Measurements from ENCODE around the gene ADAMTS19. TPM values are rescaled to one million over a fixed set of nuclear protein-coding genes. Genes with fewer than 3 reads are reported as not detected.

Gene ADAMTS19
- total and polyA plus RNA-seq, 9 of the 15 experiments (the other 6 are each of a cell fraction or from before 2014, with no cell fraction given) = not detected

GRCh38 chr5:129507527-129507926 lies 47.4 kb downstream of the ADAMTS19 start:
- DNase-seq (ENCODE audit: extremely low read depth in 1 of 4, low spot score in 3 of 4) (no peak), FAIRE-seq (no peak), ATAC-seq (no peak)
- Histone ChIP-seq H3K9me1 (ENCODE audit: control insufficient read depth, insufficient read depth, low read length) (no peaks in the 10 kb centered on the region), H2AFZ (ENCODE audit: low read depth, low read length) (no peak overlapping the region), H3K4me1 (replicated peaks in 1 of 2; ENCODE audit: control insufficient read depth in 2 of 2, insufficient read depth in 2 of 2, low read length in 2 of 2) (no peaks in the 10 kb centered on the region), H3K27ac (ENCODE audit: extremely low read depth, low read depth, low read length) (no peak overlapping the region), H3K36me3 (ENCODE audit: control insufficient read depth, insufficient read depth, low read length) (no peaks in the 10 kb centered on the region), H3K9me3 (replicated peaks; ENCODE audit: control insufficient read depth, insufficient read depth, low read depth, low read length) (no peaks in the 10 kb centered on the region), H3K4me2 (ENCODE audit: insufficient read depth, low read length) (no peak overlapping the region), H3K27me3 (ENCODE audit: control insufficient read depth in 2 of 2, insufficient read depth in 2 of 2, low read length in 2 of 2) (no peaks in the 10 kb centered on the region), H3K79me2 (ENCODE audit: control insufficient read depth, insufficient read depth, low read length) (no peaks in the 10 kb centered on the region), H4K20me1 (replicated peaks; ENCODE audit: control insufficient read depth, insufficient read depth, low read length) (no peaks in the 10 kb centered on the region), H3K9ac (ENCODE audit: insufficient read depth in 1 of 2, low read depth in 2 of 2, low read length in 2 of 2) (no peak overlapping the region), H3K4me3 (no peak overlapping the region)
- WGBS (ENCODE audit: insufficient coverage, low coverage, missing lambda C conversion rate) = 2% methylated on average over 6 of the region's 6 CpGs
- ChIA-PET CTCF (ENCODE audit: low intra/inter-chr PET ratio) (no interaction called here), POLR2A (interaction anchor here (1.3 kb wide), 1 partner anchor 10 kb away, joined by 3 read pairs; no protein-coding TSS in a partner anchor)
- intact Hi-C loops (cut with micrococcal nuclease) (no loop called here), in situ Hi-C loops (cut with MboI) (no loop called here)
- TF ChIP-seq SLC30A9 (CRISPR knock-in tag; IDR thresholded peaks at IDR 0.05) (no peak), ZNF639 (CRISPR knock-in tag; conservative IDR thresholded peaks at IDR 0.05 in 1 of 2, IDR thresholded peaks at IDR 0.05 in 1 of 2) (no peak), CREB5 (CRISPR knock-in tag; IDR thresholded peaks at IDR 0.05) (no peak), YY1 (IDR thresholded peaks at IDR 0.05; ENCODE audit: borderline replicate concordance in 1 of 3, control insufficient read depth in 1 of 3, extremely low read depth in 1 of 3, insufficient read depth in 3 of 3, insufficient read length in 1 of 3, insufficient replicate concordance in 2 of 3, low read depth in 1 of 3, low read length in 2 of 3) (no peak), MCM5 (IDR thresholded peaks at IDR 0.05; ENCODE audit: low read depth) (no peak), ZNF197 (CRISPR knock-in tag; IDR thresholded peaks at IDR 0.05; ENCODE audit: low read depth) (no peak), TCF3 (CRISPR knock-in tag; IDR thresholded peaks at IDR 0.05) (no peak), POLR2H (tag; IDR thresholded peaks at IDR 0.05; ENCODE audit: low read depth) (no peak), FOXM1 (IDR thresholded peaks at IDR 0.05; ENCODE audit: low read depth) (no peak), FOXM1 (CRISPR knock-in tag; IDR thresholded peaks at IDR 0.05; ENCODE audit: low read depth) (no peak), U2AF2 (optimal IDR thresholded peaks at IDR 0.05; ENCODE audit: low read depth, low read length) (no peak), SAFB2 (IDR thresholded peaks at IDR 0.05; ENCODE audit: borderline replicate concordance, low read depth, low read length, severe bottlenecking) (no peak), FOXA1 (IDR thresholded peaks at IDR 0.05; ENCODE audit: borderline replicate concordance) (no peak), ZNF274 (IDR thresholded peaks at IDR 0.05; ENCODE audit: borderline replicate concordance, low read depth, low read length) (no peak), NELFE (IDR thresholded peaks at IDR 0.05; ENCODE audit: insufficient read depth, insufficient read length) (no peak), TRIM24 (IDR thresholded peaks at IDR 0.05) (no peak), SUPT5H (IDR thresholded peaks at IDR 0.05) (no peak)
- BruUV-seq (replicated peaks) = no TSS peak

Measured in K562 (cell line).